KMS-11 (cell line): Measurements from ENCODE around the gene RGS10.

Experiments
- H2AFZ ChIP-seq: fragments of 200-600 bp; sonication (generic); 2 replicates; pipeline ENCODE4 v1.6.1; 2016; ENCODE audit warnings: antibody characterized with exemption, mixed run types, low read depth
- H3K27ac ChIP-seq: fragments of 200-600 bp; sonication (generic); 2 replicates; pipeline ENCODE4 v1.6.1; 2016; ENCODE audit warnings: mild to moderate bottlenecking, mixed run types
- H3K27me3 ChIP-seq: fragments of 200-600 bp; sonication (generic); 2 replicates; pipeline ENCODE4 v1.6.1; 2017; ENCODE audit warnings: mild to moderate bottlenecking, low read depth, mixed run types, moderate library complexity; ENCODE audit not compliant: insufficient read depth
- H3K36me3 ChIP-seq: fragments of 200-600 bp; sonication (generic); 2 replicates; pipeline ENCODE4 v1.6.1; 2017; ENCODE audit warnings: mild to moderate bottlenecking, mixed run types; ENCODE audit not compliant: insufficient read depth
- H3K4me1 ChIP-seq: fragments of 200-600 bp; sonication (generic); 2 replicates; pipeline ENCODE4 v1.6.1; 2016; ENCODE audit warnings: mild to moderate bottlenecking, low read depth, mixed run types; ENCODE audit not compliant: poor library complexity, severe bottlenecking
- H3K4me2 ChIP-seq: fragments of 200-600 bp; sonication (generic); 2 replicates; pipeline ENCODE4 v1.7.0; 2016; ENCODE audit warnings: mild to moderate bottlenecking, mixed run types
- H3K4me3 ChIP-seq: fragments of 200-600 bp; sonication (generic); IDR thresholded peaks from 2 replicates; pipeline ENCODE4 v1.6.1; 2017; ENCODE audit warnings: low read depth, low read length, mixed read lengths; ENCODE audit not compliant: insufficient read depth
- H3K79me2 ChIP-seq: fragments of 200-600 bp; sonication (generic); 2 replicates; pipeline ENCODE4 v1.6.1; 2016; ENCODE audit warnings: low read depth, mixed run types; ENCODE audit not compliant: insufficient read depth
- H3K9ac ChIP-seq: fragments of 200-600 bp; sonication (generic); 2 replicates; pipeline ENCODE4 v1.6.1; 2016; ENCODE audit warnings: mild to moderate bottlenecking, mixed run types
- H4K20me1 ChIP-seq: fragments of 200-600 bp; sonication (generic); 2 replicates; pipeline ENCODE4 v1.6.1; 2016; ENCODE audit warnings: mild to moderate bottlenecking, mixed run types; ENCODE audit not compliant: insufficient read depth
- CTCF ChIP-seq: fragments of 200-600 bp; sonication (generic); conservative IDR thresholded peaks from 2 replicates; pipeline ENCODE4 v1.6.1; 2017; ENCODE audit warnings: low read depth, mild to moderate bottlenecking, antibody characterized with exemption, low read length, moderate library complexity, mixed read lengths

RGS10 gene

GRCh38 chr10:119515511-119516045 is 26.9 kb downstream of the RGS10 start:
- no peaks in the 10 kb centered on the region for H3K36me3 ChIP-seq
- no peak overlapping the region for H3K4me3 ChIP-seq
- no peak overlapping the region for H2AFZ ChIP-seq
- H4K20me1 ChIP-seq: no peaks in the 10 kb centered on the region
- H3K27ac ChIP-seq: peak overlapping the region; percentile 78; the same call in 1 of the 2 replicates
- no peak for TF ChIP-seq CTCF
- no peak overlapping the region for H3K9ac ChIP-seq
- H3K27me3 ChIP-seq: no peaks in the 10 kb centered on the region
- no peaks in the 10 kb centered on the region for H3K79me2 ChIP-seq
- peaks cover 19% of the 10 kb centered on the region for H3K4me1 ChIP-seq
- no peak overlapping the region for H3K4me2 ChIP-seq

- Histone ChIP-seq H3K27me3 (no peaks in the 10 kb centered on the region), H3K79me2 (no peaks in the 10 kb centered on the region), H3K4me2 (no peak overlapping the region), H4K20me1 (no peaks in the 10 kb centered on the region), H3K4me1 (peaks cover 19% of the 10 kb centered on the region), H2AFZ (no peak overlapping the region), H3K27ac (no peak overlapping the region), H3K9ac (no peak overlapping the region), H3K36me3 (no peaks in the 10 kb centered on the region), H3K4me3 (no peak overlapping the region)
- no peak for TF ChIP-seq CTCF
These were observed 27.7 kb downstream of the RGS10 start for GRCh38 chr10:119514819-119515218.

- H3K4me3 ChIP-seq: no peak overlapping the region
- H3K27ac ChIP-seq: no peak overlapping the region
These were observed 30.5 kb downstream of the RGS10 start for GRCh38 chr10:119511828-119512515.

GRCh38 chr10:119509909-119510451 is 32.5 kb downstream of the RGS10 start:
- Histone ChIP-seq H3K4me2 (no peak overlapping the region), H3K9ac (no peak overlapping the region), H3K4me1 (no peaks in the 10 kb centered on the region), H3K4me3 (no peak overlapping the region), H3K27me3 (no peaks in the 10 kb centered on the region), H3K79me2 (no peaks in the 10 kb centered on the region), H3K36me3 (no peaks in the 10 kb centered on the region), H4K20me1 (no peaks in the 10 kb centered on the region), H3K27ac (no peak overlapping the region), H2AFZ (no peak overlapping the region)
- TF ChIP-seq CTCF: no peak

More at GRCh38 chr10:119511828-119512515, 30.5 kb downstream of the RGS10 start:
- Histone ChIP-seq H3K4me1 (peaks cover 3% of the 10 kb centered on the region), H2AFZ (no peak overlapping the region), H3K79me2 (no peaks in the 10 kb centered on the region), H4K20me1 (no peaks in the 10 kb centered on the region), H3K9ac (no peak overlapping the region), H3K4me2 (no peak overlapping the region), H3K36me3 (no peaks in the 10 kb centered on the region), H3K27me3 (no peaks in the 10 kb centered on the region)
- TF ChIP-seq CTCF: no peak
